Erythroblast (primary cell): ENCODE results near the gene TAOK3.

Experiments
- DNase-seq, 2 experiments: peaks; one replicate each; lab custom pipeline; 2025; lab: John Stamatoyannopoulos, UW
- GATA1 ChIP-seq: IDR thresholded peaks from 2 replicates; pipeline ENCODE4 v1.6.1; 2011; ENCODE audit warnings: low read depth, mild to moderate bottlenecking, control low read depth, low read length, moderate library complexity
- POLR2A ChIP-seq: IDR thresholded peaks from 2 replicates; pipeline ENCODE4 v1.6.1; 2011; ENCODE audit warnings: mild to moderate bottlenecking, low read length

Gene TAOK3

GRCh38 chr12:118212606-118213005 lies 160.1 kb downstream of the TAOK3 start:
- TF ChIP-seq GATA1 (no peak), POLR2A (no peak)
- DNase-seq, result no peak

- no peak for DNase-seq
- TF ChIP-seq GATA1 (no peak), POLR2A (no peak)
Measured at GRCh38 chr12:118206107-118206412, 166.6 kb downstream of the TAOK3 start.

- DNase-seq, result no peak
- TF ChIP-seq POLR2A (no peak), GATA1 (no peak)
Measured at GRCh38 chr12:118193958-118194357, 178.7 kb downstream of the TAOK3 start.

GRCh38 chr12:118193477-118193876 lies 179.2 kb downstream of the TAOK3 start:
- TF ChIP-seq GATA1, result no peak
- no peak for DNase-seq

DNA sequence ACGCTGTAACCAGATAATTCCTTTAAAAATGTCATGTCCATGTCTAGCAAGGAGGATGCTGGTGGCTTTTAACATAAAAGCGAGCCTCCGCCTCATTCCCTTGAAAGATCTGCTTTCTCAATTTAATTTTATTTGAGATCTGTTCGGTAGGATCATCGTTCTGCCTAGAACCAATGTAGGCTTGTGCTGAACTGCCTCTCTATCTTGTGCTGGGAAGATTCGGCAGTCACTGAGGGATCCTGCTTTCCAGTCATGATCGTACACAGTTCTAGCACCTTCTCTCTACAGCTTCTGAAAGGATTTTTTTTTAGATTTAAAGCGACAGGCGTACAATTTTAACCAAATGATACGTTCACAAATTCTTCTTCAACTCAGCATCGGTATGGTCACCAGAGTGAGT lies 182.4 kb downstream of the TAOK3 start:
- DNase-seq, result no peak

GRCh38 chr12:118189741-118190191 lies 182.9 kb downstream of the TAOK3 start:
- TF ChIP-seq GATA1 (no peak), POLR2A (no peak)
- no peak for DNase-seq

More for the DNA sequence above, 182.4 kb downstream of the TAOK3 start:
- TF ChIP-seq GATA1 (no peak), POLR2A (no peak)

DNA sequence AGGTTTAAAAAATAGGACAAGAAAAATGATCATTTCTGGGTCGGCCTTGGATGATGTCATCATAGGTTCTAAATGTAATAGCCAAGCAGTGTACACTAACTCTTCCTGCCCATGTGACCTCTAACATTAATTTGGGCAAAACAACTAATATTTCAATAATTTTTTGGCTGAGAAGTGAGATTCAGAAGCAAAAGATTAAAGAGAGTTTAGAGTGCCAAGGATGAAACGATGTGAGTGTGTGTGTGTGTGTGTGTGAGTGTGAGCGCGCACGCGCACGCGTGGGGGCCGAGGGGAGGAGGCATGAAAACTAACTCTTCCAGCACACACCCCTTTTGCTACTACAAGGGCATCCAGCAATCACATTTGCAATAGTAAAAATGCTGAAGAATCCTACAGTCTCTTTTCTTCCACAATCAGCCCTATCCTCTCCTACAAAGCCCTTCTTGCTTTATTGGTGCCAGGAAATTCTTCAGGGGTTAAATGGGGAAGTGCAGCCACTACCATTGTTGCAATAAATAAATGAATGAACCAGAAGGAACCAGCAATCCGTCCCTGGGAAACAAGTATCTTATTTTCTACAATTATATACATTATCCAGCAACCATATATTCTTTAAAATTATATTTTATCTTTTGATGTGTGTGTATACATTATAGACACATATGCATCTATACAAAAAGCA lies 183.9 kb downstream of the TAOK3 start:
- peak; percentile 23 to 31 for DNase-seq
- TF ChIP-seq POLR2A (no peak), GATA1 (no peak)

DNA sequence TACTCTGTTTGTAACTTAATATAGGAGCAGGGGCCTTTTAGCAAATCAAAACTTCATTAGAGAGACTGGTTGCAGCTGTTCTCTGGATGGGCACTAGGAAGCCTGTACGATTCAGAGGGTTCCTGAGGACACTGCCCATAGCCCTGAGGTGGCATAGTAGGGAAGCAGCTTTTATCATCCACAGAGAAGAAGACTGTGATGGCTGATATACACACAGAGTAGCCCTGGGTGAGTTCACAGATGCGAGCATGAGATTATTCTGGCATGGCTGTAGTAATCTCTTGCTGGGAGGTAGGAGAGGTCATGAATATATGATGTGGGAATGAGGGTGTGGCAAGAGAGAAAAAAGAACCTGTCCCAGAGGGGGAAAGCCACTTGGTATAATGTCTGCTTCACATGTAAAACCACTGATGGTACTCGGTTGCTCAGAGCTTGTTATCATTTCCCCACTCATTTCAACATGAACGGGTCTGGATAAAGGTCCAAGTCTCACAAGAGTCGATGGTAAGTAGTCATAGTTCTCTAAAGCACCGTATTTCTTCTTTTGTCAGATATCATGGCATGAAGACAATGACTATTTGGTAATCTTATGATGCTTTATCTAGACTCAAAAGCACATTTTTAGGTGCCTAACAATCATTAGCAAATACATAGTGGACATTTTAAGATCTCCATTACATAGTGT lies 184.8 kb downstream of the TAOK3 start:
- peak; percentile 66 to 84 for DNase-seq
- no peak for TF ChIP-seq POLR2A
- no peak for TF ChIP-seq GATA1

DNA sequence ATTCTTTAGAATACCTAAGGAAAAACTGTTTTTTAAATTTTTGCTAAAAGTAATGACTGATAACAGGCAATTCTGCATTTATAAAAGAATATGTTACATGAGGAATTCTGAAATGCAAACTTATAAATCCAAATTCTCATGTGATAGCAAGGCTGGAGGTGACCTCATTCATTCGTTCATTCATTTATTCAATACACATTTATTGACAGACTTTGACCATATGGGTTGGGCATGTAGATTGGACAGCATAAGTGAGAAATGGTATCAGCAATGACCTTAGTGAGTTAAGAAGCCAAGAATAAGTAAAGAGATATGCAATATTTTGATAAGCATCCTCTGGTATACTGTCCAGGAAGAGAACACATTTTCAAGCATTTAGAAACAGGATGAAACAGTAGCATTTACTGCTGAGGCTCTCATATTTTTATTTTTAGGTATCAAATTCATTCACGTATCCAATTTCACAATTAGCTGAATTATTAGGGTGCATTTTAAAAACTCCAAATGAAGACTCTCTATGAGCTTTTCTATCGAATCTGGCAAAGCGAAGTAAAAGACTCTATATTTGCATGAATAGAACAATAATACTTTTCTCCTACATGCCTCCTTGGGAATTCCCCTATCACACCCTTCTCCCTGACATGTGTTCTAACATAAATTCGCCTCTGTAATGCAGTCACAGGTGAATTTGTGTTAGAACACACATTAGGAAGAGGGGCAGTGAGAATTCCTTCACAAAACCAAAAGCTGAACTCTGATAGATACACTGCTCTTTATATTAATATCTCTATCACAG lies 186.9 kb downstream of the TAOK3 start:
- no peak for TF ChIP-seq POLR2A
- no peak for TF ChIP-seq GATA1
- DNase-seq, result peak; percentile 20 to 29

- TF ChIP-seq GATA1, result no peak
- TF ChIP-seq POLR2A, result no peak
- no peak for DNase-seq
Measured at GRCh38 chr12:118183711-118184110, 189.0 kb downstream of the TAOK3 start.

DNA sequence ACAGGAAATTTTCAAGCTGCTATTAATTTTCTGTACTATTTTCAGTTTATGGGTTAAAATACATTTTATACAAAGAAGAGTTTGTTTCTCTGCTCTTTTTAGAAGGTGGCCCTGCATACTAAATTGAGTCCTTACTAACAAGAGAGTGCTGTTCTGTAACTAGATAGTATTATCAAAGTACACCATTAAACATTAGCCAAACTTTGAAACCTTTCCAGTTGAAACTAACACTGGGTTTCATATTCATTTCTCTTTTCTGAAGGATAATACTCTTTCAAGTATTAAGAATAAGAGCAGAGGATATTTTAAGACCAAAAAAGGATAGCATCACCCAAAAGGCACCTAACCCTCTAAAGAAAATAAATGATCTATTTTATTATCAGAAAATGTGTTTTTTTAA lies 189.6 kb downstream of the TAOK3 start:
- DNase-seq, result no peak
- TF ChIP-seq GATA1 (no peak), POLR2A (no peak)

DNA sequence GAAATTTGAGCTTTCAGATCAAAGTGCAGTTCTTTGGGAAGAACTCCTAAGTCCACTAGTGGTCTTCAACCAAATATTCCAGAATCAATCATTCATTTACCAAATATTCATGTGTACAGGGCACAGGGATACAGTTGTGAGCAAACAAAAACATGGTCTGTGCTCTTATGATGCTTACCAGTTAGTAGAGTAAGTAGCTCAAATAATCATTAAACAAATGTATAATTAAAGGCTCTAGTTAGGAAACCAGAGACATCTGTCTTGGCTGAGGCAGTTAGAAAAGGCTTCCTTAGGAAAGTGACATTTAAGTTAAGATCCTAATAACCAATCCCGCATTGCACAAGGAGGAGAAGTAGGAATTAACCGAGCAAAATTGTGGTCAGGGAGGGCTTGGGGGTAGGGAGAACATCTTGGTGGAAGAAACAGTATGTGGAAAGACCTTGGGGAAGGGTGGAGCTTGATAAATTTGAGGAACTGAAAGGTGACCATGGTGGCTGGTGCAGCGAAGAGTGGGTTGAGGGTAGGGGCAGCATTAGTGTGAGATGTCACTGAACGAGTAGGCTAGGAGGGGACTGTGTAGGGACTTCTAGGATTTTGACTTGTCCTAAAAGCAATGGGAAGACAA lies 196.8 kb downstream of the TAOK3 start:
- TF ChIP-seq POLR2A (no peak), GATA1 (no peak)
- DNase-seq, result no peak

DNA sequence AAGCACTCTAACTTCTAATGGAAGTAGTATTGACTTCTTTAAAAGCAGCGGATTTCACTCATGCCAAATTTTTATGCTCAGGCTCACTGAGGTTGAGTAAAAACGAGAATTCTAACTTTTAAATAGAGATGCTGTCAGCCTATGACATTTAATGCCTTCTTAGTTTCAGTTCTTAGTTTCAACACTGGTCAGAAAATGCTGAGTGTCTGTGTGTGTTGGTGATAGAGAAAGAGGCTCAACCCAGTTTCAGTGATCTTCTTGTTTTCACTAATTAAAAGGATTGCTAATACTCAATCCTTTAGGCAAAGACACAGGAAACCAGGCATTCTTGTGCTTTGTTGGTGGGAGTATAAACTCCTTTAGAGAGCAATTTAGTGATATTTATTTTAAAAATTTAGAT lies 205.8 kb downstream of the TAOK3 start:
- no peak for TF ChIP-seq GATA1
- TF ChIP-seq POLR2A, result no peak
- no peak for DNase-seq

- no peak for TF ChIP-seq GATA1
- no peak for TF ChIP-seq POLR2A
- peak; percentile 19 to 44 for DNase-seq
Measured at GRCh38 chr12:118164798-118165486, 207.8 kb downstream of the TAOK3 start.
